ENCODE results near the gene DYRK1B. TPM values are rescaled to one million over a fixed set of nuclear protein-coding genes. Genes with fewer than 3 reads are reported as not detected.

Gene DYRK1B
- total RNA-seq, 2 donors from 2014 or later: 18.2 to 48.7 TPM

GRCh38 chr19:39788244-39788643 is 45.7 kb downstream of the DYRK1B start:
- TF ChIP-seq POLR2AphosphoS5 (IDR thresholded peaks at IDR 0.05) (no peak), CTCF (IDR thresholded peaks at IDR 0.05) (no peak), POLR2A (IDR thresholded peaks at IDR 0.05) (no peak)
- H3K4me1 ChIP-seq (replicated peaks): no peaks in the 10 kb centered on the region
- intact Hi-C loops (cut with DNase I): no loop called here
- H3K4me3 ChIP-seq: no peak overlapping the region
- DNase-seq (ENCODE audit: low spot score): no peak
- no peaks in the 10 kb centered on the region for H3K36me3 ChIP-seq
- H3K27ac ChIP-seq: no peak overlapping the region
- no peaks in the 10 kb centered on the region for H3K9me3 ChIP-seq
- no peaks in the 10 kb centered on the region for H3K27me3 ChIP-seq (replicated peaks; ENCODE audit: insufficient read depth)

GRCh38 chr19:39780894-39781293 is 53.1 kb downstream of the DYRK1B start:
- no peak for TF ChIP-seq POLR2AphosphoS5 (IDR thresholded peaks at IDR 0.05)
- TF ChIP-seq CTCF (IDR thresholded peaks at IDR 0.05): no peak
- TF ChIP-seq POLR2A (IDR thresholded peaks at IDR 0.05): no peak
- H3K9me3 ChIP-seq: no peaks in the 10 kb centered on the region
- H3K27ac ChIP-seq: no peak overlapping the region
- intact Hi-C loops (cut with DNase I): no loop called here
- WGBS: 85% methylated on average over 3 of the region's 3 CpGs
- H3K4me1 ChIP-seq (replicated peaks): no peaks in the 10 kb centered on the region
- no peaks in the 10 kb centered on the region for H3K27me3 ChIP-seq (replicated peaks; ENCODE audit: insufficient read depth)
- H3K36me3 ChIP-seq: no peaks in the 10 kb centered on the region
- DNase-seq (ENCODE audit: low spot score): no peak
- H3K4me3 ChIP-seq: no peak overlapping the region

- no peaks in the 10 kb centered on the region for H3K9me3 ChIP-seq
- TF ChIP-seq POLR2AphosphoS5 (IDR thresholded peaks at IDR 0.05) (no peak), CTCF (IDR thresholded peaks at IDR 0.05) (no peak), POLR2A (IDR thresholded peaks at IDR 0.05) (no peak)
- 93% methylated on average over 4 of the region's 4 CpGs for WGBS
Measured at GRCh38 chr19:39778763-39779162, 55.2 kb downstream of the DYRK1B start, which contains the start of gene LEUTX. TSS of gene LEUTX (plus strand) at chr19:39778854. CDS start at chr19:39778921, 67 bp downstream.

More at GRCh38 chr19:39778763-39779162, 55.2 kb downstream of the DYRK1B start, which contains the start of gene LEUTX:
- Histone ChIP-seq H3K4me1 (replicated peaks) (no peaks in the 10 kb centered on the region), H3K27me3 (replicated peaks; ENCODE audit: insufficient read depth) (no peaks in the 10 kb centered on the region), H3K4me3 (no peak within 1 kb of the TSS), H3K36me3 (no peaks in the 10 kb centered on the region), H3K27ac (no peak within 1 kb of the TSS)
- intact Hi-C loops (cut with DNase I): no loop called here
- DNase-seq (ENCODE audit: low spot score): no peak

Small RNAs within 50 kb of the gene (microRNA-seq; reads per million reads assigned to microRNA genes)
- not detected for gene MIR6719

Small RNAs within 50 kb of the gene (small RNA-seq; reads per million reads assigned to genes)
- gene MIR6719: 0 reads per million in 2 donors

Other genes starting within 250 kb of the DYRK1B start
- gene LGALS13, start 231.6 kb downstream of the DYRK1B start, total RNA-seq: not detected
- gene LGALS16, start 178.2 kb downstream of the DYRK1B start, total RNA-seq: not detected
- not detected for gene LGALS14, start 129.7 kb downstream of the DYRK1B start, total RNA-seq
- gene CLC, start 96.1 kb downstream of the DYRK1B start, total RNA-seq: not detected
- gene LEUTX, start 55.3 kb downstream of the DYRK1B start, total RNA-seq: not detected
- 100 to 1,000 TPM; 139 to 224 TPM for gene FBL, start 12.2 kb upstream of the DYRK1B start, total RNA-seq
- gene FCGBP, start 100.5 kb upstream of the DYRK1B start, total RNA-seq: 10 to 100 TPM; 42.4 to 73.5 TPM
- 100 to 1,000 TPM in 1 of 2 donors, 10 to 100 TPM in 1; 86.1 to 129 TPM for gene PSMC4, start 137.0 kb upstream of the DYRK1B start, total RNA-seq
- gene ZNF546, start 162.9 kb upstream of the DYRK1B start, total RNA-seq: 10 to 100 TPM in 1 of 2 donors, 1 to 10 TPM in 1; 4.6 to 10.6 TPM
- 10 to 100 TPM; 11.7 to 17.4 TPM for gene ZNF780B, start 222.1 kb upstream of the DYRK1B start, total RNA-seq